Esophagus muscularis mucosa (tissue), 4 donors: ENCODE data around the gene UBL7. TPM values are rescaled to one million over a fixed set of nuclear protein-coding genes. Genes with fewer than 3 reads are reported as not detected.

Experiments
- DNase-seq: peaks from one replicate; pipeline ENCODE4 v3.0.0-alpha.2; 2017; ENCODE audit errors: extremely low spot score
- H3K27ac ChIP-seq, 4 donors: fragments of 200-600 bp; sonication (generic); replicated peaks in 1 of 4; 1 replicate in 3 of 4; 2 replicates in 1 of 4; pipeline ENCODE4 v1.5.1; 2016 to 2019; ENCODE audit warnings: mild to moderate bottlenecking in 1 of 4
- H3K27me3 ChIP-seq, 4 donors: fragments of 200-600 bp; sonication (generic); one replicate each; pipeline versions ENCODE4 v1.5.1 to v1.6.0; 2016 to 2019
- H3K36me3 ChIP-seq, 4 donors: fragments of 200-600 bp; sonication (generic); one replicate each; pipeline ENCODE4 v1.5.1; 2016 to 2019
- H3K4me1 ChIP-seq, 4 donors: fragments of 200-600 bp; sonication (generic); one replicate each; pipeline ENCODE4 v1.5.1; 2016 to 2019
- H3K4me3 ChIP-seq, 4 donors: fragments of 200-600 bp; sonication (generic); 1 replicate in 2 of 4; 2 replicates in 2 of 4; pipeline ENCODE4 v1.5.1; 2016 to 2019; ENCODE audit warnings: mild to moderate bottlenecking in 4 of 4, moderate library complexity in 1 of 4
- H3K9me3 ChIP-seq, 4 donors: fragments of 200-600 bp; sonication (generic); 1 replicate in 3 of 4; 2 replicates in 1 of 4; pipeline ENCODE4 v1.5.1; 2016 to 2019
- CTCF ChIP-seq, 3 experiments: fragments of 200-600 bp in 2 of 3; fragments of 450-650 bp in 1 of 3; sonication (generic) in 2 of 3; IDR thresholded peaks; one replicate each; pipeline ENCODE4 v1.5.1; 2017 to 2019; ENCODE audit warnings: antibody characterized with exemption in 3 of 3, mild to moderate bottlenecking in 2 of 3, moderate library complexity in 1 of 3
- EP300 ChIP-seq: sonication (generic); formaldehyde crosslinking; IDR thresholded peaks from one replicate; pipeline ENCODE4 v1.6.1; 2017; ENCODE audit warnings: antibody characterized with exemption
- POLR2A ChIP-seq: fragments of 450-650 bp; IDR thresholded peaks from one replicate; pipeline ENCODE4 v1.6.1; 2017; ENCODE audit warnings: antibody characterized with exemption, moderate library complexity, mild to moderate bottlenecking, low read depth
- POLR2AphosphoS5 ChIP-seq, 2 donors: sonication (generic); formaldehyde crosslinking; IDR thresholded peaks; one replicate each; pipeline ENCODE4 v1.6.1; 2017; ENCODE audit warnings: antibody characterized with exemption in 2 of 2
- WGBS: methylation state at CpG from one replicate; pipeline ENCODE4 v1.1.5; 2018; 5-methylcytosine and 5-hydroxymethylcytosine counted together
- intact Hi-C: fragments of 100-400 bp; cut with DNase I; formaldehyde crosslinking; loops from one replicate; pipeline ENCODE4 v1.15.1; 2023
- total RNA-seq, 4 donors: library from RNA; depleted of rRNA; stranded (reverse); fragments of >200 nt; gene quantifications; one replicate each; pipeline versions ENCODE4 v1.1.0 to v1.2.1, GENCODE V29; 2016

The UBL7 gene
- total RNA-seq, 4 donors from 2014 or later, result 52.7 to 69.7 (median 60.5) TPM

- no peak for DNase-seq
- intact Hi-C loops, result no loop called here
- WGBS, result 89% methylated on average over 10 of the region's 10 CpGs
- Histone ChIP-seq H3K9me3 (no peaks in the 10 kb centered on the region), H3K36me3 (no peaks in the 10 kb centered on the region), H3K27ac (peak overlapping the region in 1 of 4 donors; percentile 48), H3K4me3 (no peak overlapping the region), H3K4me1 (peaks cover 10 to 14% (median 13%) of the 10 kb centered on the region in 4 donors), H3K27me3 (peaks cover 0 to 11% (median 0%) of the 10 kb centered on the region in 4 donors)
- TF ChIP-seq POLR2A, result no peak
- no peak for TF ChIP-seq EP300
- TF ChIP-seq CTCF (IDR thresholded peaks at IDR 0.05), result no peak
- no peak for TF ChIP-seq POLR2AphosphoS5 (IDR thresholded peaks at IDR 0.05)
Measured at GRCh38 chr15:74423431-74424257, 37.3 kb downstream of the UBL7 start.

GRCh38 chr15:74422652-74423430 lies 38.1 kb downstream of the UBL7 start:
- no peaks in the 10 kb centered on the region for H3K9me3 ChIP-seq
- H3K27me3 ChIP-seq, result peaks cover 0 to 4% (median 0%) of the 10 kb centered on the region in 4 donors
- TF ChIP-seq EP300 (no peak), CTCF (IDR thresholded peaks at IDR 0.05) (no peak), POLR2AphosphoS5 (IDR thresholded peaks at IDR 0.05) (peak in 1 of 2 donors; percentile 7), POLR2A (no peak)

GRCh38 chr15:74422265-74422651 lies 38.7 kb downstream of the UBL7 start:
- DNase-seq, result no peak
- H3K4me1 ChIP-seq, result peaks cover 5 to 17% (median 15%) of the 10 kb centered on the region in 4 donors
- TF ChIP-seq POLR2AphosphoS5 (IDR thresholded peaks at IDR 0.05) (no peak), POLR2A (no peak), CTCF (IDR thresholded peaks at IDR 0.05) (no peak)
- peak overlapping the region in 3 of 4 donors; percentile 1 to 68 (median 19) for H3K27ac ChIP-seq
- no peak overlapping the region for H3K4me3 ChIP-seq
- intact Hi-C loops, result no loop called here
- H3K36me3 ChIP-seq, result no peaks in the 10 kb centered on the region
- no peaks in the 10 kb centered on the region for H3K9me3 ChIP-seq
- WGBS, result 87% methylated on average over 8 of the region's 9 CpGs
- H3K27me3 ChIP-seq, result no peaks in the 10 kb centered on the region

More at GRCh38 chr15:74422652-74423430, 38.1 kb downstream of the UBL7 start:
- DNase-seq, result no peak
- intact Hi-C loops, result no loop called here
- no peak overlapping the region for H3K4me3 ChIP-seq
- H3K27ac ChIP-seq, result peak overlapping the region in 2 of 4 donors; percentile 19 to 68
- H3K36me3 ChIP-seq, result no peaks in the 10 kb centered on the region
- 75% methylated on average over 9 of the region's 14 CpGs for WGBS
- H3K4me1 ChIP-seq, result peaks cover 6 to 14% (median 13%) of the 10 kb centered on the region in 4 donors

- Histone ChIP-seq H3K27ac (peak overlapping the region in 2 of 4 donors; percentile 23 to 68), H3K36me3 (no peaks in the 10 kb centered on the region), H3K4me3 (no peak overlapping the region), H3K27me3 (no peaks in the 10 kb centered on the region), H3K4me1 (peaks cover 5 to 21% (median 16%) of the 10 kb centered on the region in 4 donors), H3K9me3 (no peaks in the 10 kb centered on the region)
- no peak for DNase-seq
- TF ChIP-seq POLR2A (no peak), EP300 (no peak), CTCF (IDR thresholded peaks at IDR 0.05) (no peak), POLR2AphosphoS5 (IDR thresholded peaks at IDR 0.05) (no peak)
- WGBS, result 83% methylated on average over 19 of the region's 20 CpGs
- intact Hi-C loops, result no loop called here
Measured at GRCh38 chr15:74421302-74422245, 39.4 kb downstream of the UBL7 start.
